GM18526 (cell line): ENCODE data around the gene PEX5L.

ENCODE experiments used
- POLR2A ChIP-seq: IDR thresholded peaks from 3 replicates; pipeline ENCODE4 v1.6.1; 2011; ENCODE audit not compliant: insufficient read length; ENCODE audit errors: extremely low read depth

The PEX5L gene

GRCh38 chr3:179811321-179812095, 225.2 kb downstream of the PEX5L start:
- TF ChIP-seq POLR2A: no peak

- TF ChIP-seq POLR2A: no peak
Observed at GRCh38 chr3:179809639-179810038, 227.1 kb downstream of the PEX5L start.

- TF ChIP-seq POLR2A: no peak
Observed at GRCh38 chr3:179807588-179807987, 229.1 kb downstream of the PEX5L start.

- TF ChIP-seq POLR2A: no peak
Observed at GRCh38 chr3:179806177-179806576, 230.6 kb downstream of the PEX5L start.

- no peak for TF ChIP-seq POLR2A
Observed at GRCh38 chr3:179801856-179802255, 234.9 kb downstream of the PEX5L start.

- TF ChIP-seq POLR2A: no peak
Observed at GRCh38 chr3:179801263-179801662, 235.5 kb downstream of the PEX5L start.

GRCh38 chr3:179797192-179797591, 239.5 kb downstream of the PEX5L start:
- no peak for TF ChIP-seq POLR2A

- TF ChIP-seq POLR2A: no peak
Observed at GRCh38 chr3:179796421-179796820, 240.3 kb downstream of the PEX5L start.

GRCh38 chr3:179794355-179794754, 242.4 kb downstream of the PEX5L start:
- no peak for TF ChIP-seq POLR2A

GRCh38 chr3:179791793-179792192, 244.9 kb downstream of the PEX5L start:
- no peak for TF ChIP-seq POLR2A

- TF ChIP-seq POLR2A: no peak
Observed at GRCh38 chr3:179788996-179789395, 247.7 kb downstream of the PEX5L start.

- TF ChIP-seq POLR2A: no peak
Observed at GRCh38 chr3:179775416-179776122, 261.2 kb downstream of the PEX5L start.

GRCh38 chr3:179772297-179772696, 264.4 kb downstream of the PEX5L start:
- no peak for TF ChIP-seq POLR2A

GRCh38 chr3:179771797-179772196, 264.9 kb downstream of the PEX5L start:
- TF ChIP-seq POLR2A: no peak

- no peak for TF ChIP-seq POLR2A
Observed at GRCh38 chr3:179769411-179770247, 267.1 kb downstream of the PEX5L start.

GRCh38 chr3:179768080-179768479, 268.7 kb downstream of the PEX5L start:
- TF ChIP-seq POLR2A: no peak

- TF ChIP-seq POLR2A: no peak
Observed at GRCh38 chr3:179766416-179767133, 270.2 kb downstream of the PEX5L start.
